Activated CD8-positive, alpha-beta memory T cell treated with anti-CD3 and anti-CD28 coated beads for 48 hours (primary cell): ENCODE data around the gene GZMH.
"Not testable (repeated sequence)": the region's sequence is repeated elsewhere in the genome, so short reads cannot be mapped to it uniquely, and the experiment has no call there.

Experiments used
- DNase-seq, 3 experiments: peaks; one replicate each; pipeline ENCODE4 v3.0.0-alpha.2; 2020; ENCODE audit warnings: low read depth in 2 of 3, low spot score in 2 of 3

Gene GZMH

GRCh38 chr14:24609655-24610344, at the start of gene GZMH:
Gene GZMH, minus strand, starts transcription at chr14:24609685. Its CDS starts 72 bp downstream, at chr14:24609613.
- DNase-seq: no peak

- not testable (repeated sequence) for DNase-seq
These were observed 38.9 kb upstream of the GZMH start for GRCh38 chr14:24648361-24648760.

GRCh38 chr14:24639905-24640304, 30.4 kb upstream of the GZMH start:
- no peak for DNase-seq

- no peak for DNase-seq
These were observed 29.8 kb upstream of the GZMH start for GRCh38 chr14:24639270-24639669.

GRCh38 chr14:24634158-24634557, 24.7 kb upstream of the GZMH start, which contains the start of gene GZMB:
Gene GZMB, minus strand, starts transcription at chr14:24634190. Its CDS starts 30 bp downstream, at chr14:24634160.
- DNase-seq: peak in 2 of 3 experiments; percentile 75 to 77

- DNase-seq: no peak
These were observed 23.9 kb upstream of the GZMH start for GRCh38 chr14:24633353-24633752.

- DNase-seq: no peak
These were observed 23.3 kb upstream of the GZMH start for GRCh38 chr14:24632761-24633160.

GRCh38 chr14:24632336-24632735, 22.9 kb upstream of the GZMH start:
- DNase-seq: no peak

- no peak for DNase-seq
These were observed 22.4 kb upstream of the GZMH start for GRCh38 chr14:24631749-24632335.

- DNase-seq: no peak
These were observed 21.5 kb upstream of the GZMH start for GRCh38 chr14:24630872-24631477.

GRCh38 chr14:24630087-24630871, 20.8 kb upstream of the GZMH start:
- DNase-seq: peak in 1 of 3 experiments; percentile 51

- DNase-seq: no peak
These were observed 20.0 kb upstream of the GZMH start for GRCh38 chr14:24629521-24629920.

GRCh38 chr14:24613747-24614146, 4.3 kb upstream of the GZMH start:
- DNase-seq: no peak

- no peak for DNase-seq
These were observed 3.8 kb upstream of the GZMH start for GRCh38 chr14:24613241-24613640.

- DNase-seq: no peak
These were observed 2.7 kb upstream of the GZMH start for GRCh38 chr14:24612196-24612595.

GRCh38 chr14:24607635-24608514, 1.6 kb downstream of the GZMH start:
- no peak for DNase-seq

- no peak for DNase-seq
These were observed 2.4 kb downstream of the GZMH start for GRCh38 chr14:24607081-24607480.

- DNase-seq: no peak
These were observed 3.2 kb downstream of the GZMH start for GRCh38 chr14:24606297-24606696.

- DNase-seq: peak in 2 of 3 experiments; percentile 53 to 54
These were observed 3.9 kb downstream of the GZMH start for GRCh38 chr14:24605435-24606190.

- no peak for DNase-seq
These were observed 12.1 kb downstream of the GZMH start for GRCh38 chr14:24597403-24597802.
